Liver (tissue), 9 donors: ENCODE measurements around the gene MYRF. TPM values are rescaled to one million over a fixed set of nuclear protein-coding genes. Genes with fewer than 3 reads are reported as not detected.

Experiments
- DNase-seq: peaks from one replicate; pipeline ENCODE4 v3.0.0-alpha.2; 2017; ENCODE audit warnings: low spot score
- H3K27ac ChIP-seq, 2 donors: one replicate each; pipeline ENCODE4 v1.7.0; 2013; ENCODE audit warnings: inconsistent platforms in 2 of 2, low read length in 2 of 2, control low read depth in 1 of 2, low read depth in 1 of 2, mild to moderate bottlenecking in 1 of 2
- H3K27me3 ChIP-seq, 4 donors: one replicate each; pipeline versions ENCODE4 v1.6.1 to v1.7.0; 2013; ENCODE audit warnings: low read length in 3 of 4, inconsistent platforms in 1 of 4, mild to moderate bottlenecking in 1 of 4, moderate library complexity in 1 of 4; ENCODE audit not compliant: control insufficient read depth in 4 of 4, insufficient read depth in 4 of 4
- H3K36me3 ChIP-seq, 4 donors: one replicate each; pipeline versions ENCODE4 v1.6.1 to v1.7.0; 2013; ENCODE audit warnings: low read length in 3 of 4, mild to moderate bottlenecking in 3 of 4, low read depth in 1 of 4, moderate library complexity in 1 of 4; ENCODE audit not compliant: control insufficient read depth in 4 of 4, insufficient read depth in 3 of 4
- H3K4me1 ChIP-seq, 4 donors: one replicate each; pipeline versions ENCODE4 v1.6.1 to v1.7.0; 2013; ENCODE audit warnings: low read length in 3 of 4, mild to moderate bottlenecking in 3 of 4, moderate library complexity in 1 of 4; ENCODE audit not compliant: control insufficient read depth in 4 of 4, insufficient read depth in 4 of 4
- H3K4me3 ChIP-seq, 3 donors: one replicate each; pipeline versions ENCODE4 v1.6.1 to v1.7.0; 2013; ENCODE audit warnings: low read length in 3 of 3, control low read depth in 1 of 3, low read depth in 1 of 3, mild to moderate bottlenecking in 1 of 3
- H3K9ac ChIP-seq, 2 donors: one replicate each; pipeline ENCODE4 v1.7.0; 2013; ENCODE audit warnings: low read length in 2 of 2, mild to moderate bottlenecking in 2 of 2, moderate library complexity in 2 of 2, control low read depth in 1 of 2, low read depth in 1 of 2
- H3K9me3 ChIP-seq, 4 donors: one replicate each; pipeline versions ENCODE4 v1.6.1 to v1.7.0; 2013; ENCODE audit warnings: low read length in 3 of 4; ENCODE audit not compliant: control insufficient read depth in 4 of 4
- EGR1 ChIP-seq, 2 donors: IDR thresholded peaks; 2 replicates each; pipeline ENCODE4 v1.6.1; 2016 to 2018; ENCODE audit warnings: antibody characterized with exemption in 2 of 2, low read depth in 2 of 2
- FOXA1 ChIP-seq: IDR thresholded peaks from 2 replicates; pipeline ENCODE4 v1.6.1; 2016; ENCODE audit warnings: antibody characterized with exemption
- FOXA2 ChIP-seq: IDR thresholded peaks from 2 replicates; pipeline ENCODE4 v1.6.1; 2016; ENCODE audit warnings: antibody characterized with exemption
- GABPA ChIP-seq, 2 donors: IDR thresholded peaks in 1 of 2; conservative IDR thresholded peaks in 1 of 2; 2 replicates each; pipeline ENCODE4 v1.6.1; 2016; ENCODE audit warnings: antibody characterized with exemption in 2 of 2, mild to moderate bottlenecking in 1 of 2, moderate library complexity in 1 of 2
- HNF4A ChIP-seq, 2 donors: conservative IDR thresholded peaks; 2 replicates each; pipeline ENCODE4 v1.6.1; 2016; ENCODE audit warnings: antibody characterized with exemption in 2 of 2, mild to moderate bottlenecking in 2 of 2
- HNF4G ChIP-seq: IDR thresholded peaks from 2 replicates; pipeline ENCODE4 v1.6.1; 2016; ENCODE audit warnings: antibody characterized with exemption
- JUND ChIP-seq, 2 donors: IDR thresholded peaks; 2 replicates each; pipeline ENCODE4 v1.6.1; 2016; ENCODE audit warnings: antibody characterized with exemption in 2 of 2
- NR2F2 ChIP-seq: IDR thresholded peaks from 2 replicates; pipeline ENCODE4 v1.6.1; 2016; ENCODE audit warnings: antibody characterized with exemption
- RAD21 ChIP-seq, 2 donors: IDR thresholded peaks; 2 replicates each; pipeline ENCODE4 v1.6.1; 2016; ENCODE audit warnings: antibody characterized with exemption in 2 of 2, mild to moderate bottlenecking in 2 of 2
- RXRA ChIP-seq, 2 donors: IDR thresholded peaks; 2 replicates each; pipeline ENCODE4 v1.6.1; 2017 to 2018; ENCODE audit warnings: antibody characterized with exemption in 2 of 2, mild to moderate bottlenecking in 1 of 2
- SP1 ChIP-seq: IDR thresholded peaks from 2 replicates; pipeline ENCODE4 v1.6.1; 2018; ENCODE audit warnings: antibody characterized with exemption, mild to moderate bottlenecking
- TAF1 ChIP-seq: conservative IDR thresholded peaks from 2 replicates; pipeline ENCODE4 v1.6.1; 2016; ENCODE audit warnings: antibody characterized with exemption, mild to moderate bottlenecking
- YY1 ChIP-seq: IDR thresholded peaks from 2 replicates; pipeline ENCODE4 v1.6.1; 2016; ENCODE audit warnings: antibody characterized with exemption, mild to moderate bottlenecking
- WGBS: extraction: QIAGEN DNeasy Blood & Tissue Kit; methylation state at CpG from one replicate; pipeline ENCODE4 v1.1.7; 2013; 5-methylcytosine and 5-hydroxymethylcytosine counted together
- polyA plus RNA-seq, 2 donors: library from polyadenylated mRNA; stranded (reverse) in 1 of 2; unstranded in 1 of 2; fragments of 200-250 nt in 1 of 2; fragments of >200 nt in 1 of 2; fragmentation: Nextera tagmentation in 1 of 2; extraction: Ambion mirVana in 1 of 2; gene quantifications; one replicate each; pipeline versions ENCODE4 v1.2.1 to v1.2.3, GENCODE V29; 2013 to 2015
- total RNA-seq, 2 donors: library from RNA; depleted of rRNA; stranded (reverse); fragments of >200 nt; gene quantifications; one replicate each; pipeline ENCODE4 v1.2.3, GENCODE V29; 2014
- TF ChIP-seq, protein P1 (sequence below): IDR thresholded peaks from 2 replicates; pipeline ENCODE4 v1.6.1; 2016; ENCODE audit warnings: antibody characterized with exemption
- TF ChIP-seq, protein P2 (sequence below): IDR thresholded peaks from 2 replicates; pipeline ENCODE4 v1.6.1; 2016; ENCODE audit warnings: antibody characterized with exemption, mild to moderate bottlenecking
- TF ChIP-seq, protein P3 (sequence below): IDR thresholded peaks from 2 replicates; pipeline ENCODE4 v1.6.1; 2016; ENCODE audit warnings: antibody characterized with exemption
- TF ChIP-seq, protein P4 (sequence below): fragments of 150-350 bp; IDR thresholded peaks from 2 replicates; pipeline ENCODE4 v1.5.1; 2017; ENCODE audit warnings: improper control_type of control experiment, low read depth, low read length; ENCODE audit not compliant: missing input control
- TF ChIP-seq, protein P5 (sequence below): IDR thresholded peaks from 2 replicates; pipeline ENCODE4 v1.6.1; 2016; ENCODE audit warnings: antibody characterized with exemption
- donor health status: healthy.
- donor health status: healthy.
- donor health status: healthy.
- donor health status: healthy.
- donor health status: healthy.

MYRF gene
- total and polyA plus RNA-seq, 4 donors: 3.5 to 6.5 (median 4.4) TPM

DNA sequence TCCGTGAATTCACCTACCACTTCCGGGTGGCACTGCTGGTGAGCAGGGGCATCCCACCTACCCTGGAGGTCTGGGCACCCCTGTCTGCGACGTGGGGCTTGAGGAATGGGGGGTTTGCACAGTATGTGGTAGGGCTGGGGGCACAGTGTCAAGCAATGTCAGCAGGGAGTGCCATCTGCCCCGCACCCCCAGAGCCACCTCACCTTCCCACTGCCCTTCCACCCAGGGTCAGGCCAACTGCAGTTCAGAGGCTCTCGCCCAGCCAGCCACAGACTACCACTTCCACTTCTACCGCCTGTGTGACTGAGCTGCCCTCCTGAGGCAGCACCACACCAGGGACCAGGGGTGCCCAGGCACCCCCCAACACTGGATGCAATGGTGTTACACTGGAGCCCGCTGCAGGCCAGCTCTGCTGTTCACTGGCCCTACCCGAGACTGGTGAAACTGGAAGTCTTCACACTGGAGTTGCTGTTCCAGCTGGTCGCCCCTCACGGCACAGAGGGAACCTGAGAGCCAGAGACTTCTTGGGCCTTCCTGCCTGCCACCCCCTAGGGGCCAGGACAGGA lies 33.5 kb downstream of the MYRF start:
- WGBS: 94% methylated on average over 11 of the region's 11 CpGs
- DNase-seq: no peak
- no peaks in the 10 kb centered on the region for H3K9me3 ChIP-seq
- TF ChIP-seq NR2F2 (no peak), TAF1 (no peak), FOXA1 (no peak), SP1 (no peak), HNF4A (conservative IDR thresholded peaks at IDR 0.05) (no peak), RAD21 (IDR thresholded peaks at IDR 0.05) (no peak), RXRA (IDR thresholded peaks at IDR 0.05) (no peak), FOXA2 (no peak), HNF4G (no peak), YY1 (no peak), EGR1 (IDR thresholded peaks at IDR 0.05; ENCODE audit: low read depth in 2 of 2) (no peak), GABPA (IDR thresholded peaks at IDR 0.05 in 1 of 2, conservative IDR thresholded peaks at IDR 0.05 in 1 of 2) (no peak), JUND (IDR thresholded peaks at IDR 0.05) (no peak)
- TF ChIP-seq, protein P1, sequence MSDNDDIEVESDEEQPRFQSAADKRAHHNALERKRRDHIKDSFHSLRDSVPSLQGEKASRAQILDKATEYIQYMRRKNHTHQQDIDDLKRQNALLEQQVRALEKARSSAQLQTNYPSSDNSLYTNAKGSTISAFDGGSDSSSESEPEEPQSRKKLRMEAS: no peak
- TF ChIP-seq, protein P2, sequence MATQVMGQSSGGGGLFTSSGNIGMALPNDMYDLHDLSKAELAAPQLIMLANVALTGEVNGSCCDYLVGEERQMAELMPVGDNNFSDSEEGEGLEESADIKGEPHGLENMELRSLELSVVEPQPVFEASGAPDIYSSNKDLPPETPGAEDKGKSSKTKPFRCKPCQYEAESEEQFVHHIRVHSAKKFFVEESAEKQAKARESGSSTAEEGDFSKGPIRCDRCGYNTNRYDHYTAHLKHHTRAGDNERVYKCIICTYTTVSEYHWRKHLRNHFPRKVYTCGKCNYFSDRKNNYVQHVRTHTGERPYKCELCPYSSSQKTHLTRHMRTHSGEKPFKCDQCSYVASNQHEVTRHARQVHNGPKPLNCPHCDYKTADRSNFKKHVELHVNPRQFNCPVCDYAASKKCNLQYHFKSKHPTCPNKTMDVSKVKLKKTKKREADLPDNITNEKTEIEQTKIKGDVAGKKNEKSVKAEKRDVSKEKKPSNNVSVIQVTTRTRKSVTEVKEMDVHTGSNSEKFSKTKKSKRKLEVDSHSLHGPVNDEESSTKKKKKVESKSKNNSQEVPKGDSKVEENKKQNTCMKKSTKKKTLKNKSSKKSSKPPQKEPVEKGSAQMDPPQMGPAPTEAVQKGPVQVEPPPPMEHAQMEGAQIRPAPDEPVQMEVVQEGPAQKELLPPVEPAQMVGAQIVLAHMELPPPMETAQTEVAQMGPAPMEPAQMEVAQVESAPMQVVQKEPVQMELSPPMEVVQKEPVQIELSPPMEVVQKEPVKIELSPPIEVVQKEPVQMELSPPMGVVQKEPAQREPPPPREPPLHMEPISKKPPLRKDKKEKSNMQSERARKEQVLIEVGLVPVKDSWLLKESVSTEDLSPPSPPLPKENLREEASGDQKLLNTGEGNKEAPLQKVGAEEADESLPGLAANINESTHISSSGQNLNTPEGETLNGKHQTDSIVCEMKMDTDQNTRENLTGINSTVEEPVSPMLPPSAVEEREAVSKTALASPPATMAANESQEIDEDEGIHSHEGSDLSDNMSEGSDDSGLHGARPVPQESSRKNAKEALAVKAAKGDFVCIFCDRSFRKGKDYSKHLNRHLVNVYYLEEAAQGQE: no peak
- TF ChIP-seq, protein P3, sequence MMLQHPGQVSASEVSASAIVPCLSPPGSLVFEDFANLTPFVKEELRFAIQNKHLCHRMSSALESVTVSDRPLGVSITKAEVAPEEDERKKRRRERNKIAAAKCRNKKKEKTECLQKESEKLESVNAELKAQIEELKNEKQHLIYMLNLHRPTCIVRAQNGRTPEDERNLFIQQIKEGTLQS: no peak
- TF ChIP-seq, protein P4, sequence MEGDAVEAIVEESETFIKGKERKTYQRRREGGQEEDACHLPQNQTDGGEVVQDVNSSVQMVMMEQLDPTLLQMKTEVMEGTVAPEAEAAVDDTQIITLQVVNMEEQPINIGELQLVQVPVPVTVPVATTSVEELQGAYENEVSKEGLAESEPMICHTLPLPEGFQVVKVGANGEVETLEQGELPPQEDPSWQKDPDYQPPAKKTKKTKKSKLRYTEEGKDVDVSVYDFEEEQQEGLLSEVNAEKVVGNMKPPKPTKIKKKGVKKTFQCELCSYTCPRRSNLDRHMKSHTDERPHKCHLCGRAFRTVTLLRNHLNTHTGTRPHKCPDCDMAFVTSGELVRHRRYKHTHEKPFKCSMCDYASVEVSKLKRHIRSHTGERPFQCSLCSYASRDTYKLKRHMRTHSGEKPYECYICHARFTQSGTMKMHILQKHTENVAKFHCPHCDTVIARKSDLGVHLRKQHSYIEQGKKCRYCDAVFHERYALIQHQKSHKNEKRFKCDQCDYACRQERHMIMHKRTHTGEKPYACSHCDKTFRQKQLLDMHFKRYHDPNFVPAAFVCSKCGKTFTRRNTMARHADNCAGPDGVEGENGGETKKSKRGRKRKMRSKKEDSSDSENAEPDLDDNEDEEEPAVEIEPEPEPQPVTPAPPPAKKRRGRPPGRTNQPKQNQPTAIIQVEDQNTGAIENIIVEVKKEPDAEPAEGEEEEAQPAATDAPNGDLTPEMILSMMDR: no peak
- TF ChIP-seq, protein P5, sequence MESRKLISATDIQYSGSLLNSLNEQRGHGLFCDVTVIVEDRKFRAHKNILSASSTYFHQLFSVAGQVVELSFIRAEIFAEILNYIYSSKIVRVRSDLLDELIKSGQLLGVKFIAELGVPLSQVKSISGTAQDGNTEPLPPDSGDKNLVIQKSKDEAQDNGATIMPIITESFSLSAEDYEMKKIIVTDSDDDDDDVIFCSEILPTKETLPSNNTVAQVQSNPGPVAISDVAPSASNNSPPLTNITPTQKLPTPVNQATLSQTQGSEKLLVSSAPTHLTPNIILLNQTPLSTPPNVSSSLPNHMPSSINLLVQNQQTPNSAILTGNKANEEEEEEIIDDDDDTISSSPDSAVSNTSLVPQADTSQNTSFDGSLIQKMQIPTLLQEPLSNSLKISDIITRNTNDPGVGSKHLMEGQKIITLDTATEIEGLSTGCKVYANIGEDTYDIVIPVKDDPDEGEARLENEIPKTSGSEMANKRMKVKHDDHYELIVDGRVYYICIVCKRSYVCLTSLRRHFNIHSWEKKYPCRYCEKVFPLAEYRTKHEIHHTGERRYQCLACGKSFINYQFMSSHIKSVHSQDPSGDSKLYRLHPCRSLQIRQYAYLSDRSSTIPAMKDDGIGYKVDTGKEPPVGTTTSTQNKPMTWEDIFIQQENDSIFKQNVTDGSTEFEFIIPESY: no peak
- H3K36me3 ChIP-seq: peaks cover 15 to 85% (median 33%) of the 10 kb centered on the region in 4 donors
- no peaks in the 10 kb centered on the region for H3K4me1 ChIP-seq
- no peak overlapping the region for H3K9ac ChIP-seq
- no peak overlapping the region for H3K27ac ChIP-seq
- H3K4me3 ChIP-seq: no peak overlapping the region
- H3K27me3 ChIP-seq: no peaks in the 10 kb centered on the region
